ENCODE data around the gene ABTB2.

- no peak for TF ChIP-seq POLR2A (IDR thresholded peaks at IDR 0.05)
- no peak for TF ChIP-seq CTCF (IDR thresholded peaks at IDR 0.05)
- no peak for TF ChIP-seq POLR2AphosphoS5 (IDR thresholded peaks at IDR 0.05)
- no peak for TF ChIP-seq EP300 (IDR thresholded peaks at IDR 0.05)
These were observed 214.8 kb downstream of the ABTB2 start for GRCh38 chr11:34143048-34143447.
